ENCODE results near the gene SH2B3.

Gene SH2B3

GRCh38 chr12:111431772-111432171 lies 26.0 kb downstream of the SH2B3 start:
- no peak overlapping the region for H3K27ac ChIP-seq
- TF ChIP-seq ZFX (IDR thresholded peaks at IDR 0.05) = no peak

- H3K27ac ChIP-seq = no peak overlapping the region
- no peak for TF ChIP-seq CTCF (conservative IDR thresholded peaks at IDR 0.05)
Observed at GRCh38 chr12:111434049-111434448, 28.3 kb downstream of the SH2B3 start.

GRCh38 chr12:111434680-111435338 lies 29.1 kb downstream of the SH2B3 start:
- no peak overlapping the region for H3K27ac ChIP-seq
- TF ChIP-seq CTCF (conservative IDR thresholded peaks at IDR 0.05) (no peak), ZFX (IDR thresholded peaks at IDR 0.05) (no peak)

- no peak overlapping the region for H3K27ac ChIP-seq
- TF ChIP-seq CTCF (conservative IDR thresholded peaks at IDR 0.05) (no peak), ZFX (IDR thresholded peaks at IDR 0.05) (no peak)
Observed at GRCh38 chr12:111435661-111436201, 30.0 kb downstream of the SH2B3 start.

- H3K27ac ChIP-seq = no peak overlapping the region
- TF ChIP-seq CTCF (conservative IDR thresholded peaks at IDR 0.05) = no peak
- no peak for TF ChIP-seq ZFX (IDR thresholded peaks at IDR 0.05)
Observed at GRCh38 chr12:111436266-111436665, 30.5 kb downstream of the SH2B3 start.

GRCh38 chr12:111436811-111437210 lies 31.1 kb downstream of the SH2B3 start:
- no peak for TF ChIP-seq ZFX (IDR thresholded peaks at IDR 0.05)
- no peak for TF ChIP-seq CTCF (conservative IDR thresholded peaks at IDR 0.05)
- H3K27ac ChIP-seq = no peak overlapping the region

GRCh38 chr12:111437816-111438454 lies 32.2 kb downstream of the SH2B3 start:
- TF ChIP-seq ZFX (IDR thresholded peaks at IDR 0.05) (no peak), CTCF (conservative IDR thresholded peaks at IDR 0.05) (no peak)
- H3K27ac ChIP-seq = no peak overlapping the region
